Heart left ventricle (tissue), 16 donors: ENCODE measurements around the gene SLC35F1. TPM values are rescaled to one million over a fixed set of nuclear protein-coding genes. Genes with fewer than 3 reads are reported as not detected.

Source experiments
- ATAC-seq, 4 donors: fragments of 200-7000 bp; cut with Tn5 transposase; one replicate each; pipeline ENCODE4 v1.9.1; 2020 to 2022; ENCODE audit warnings: moderate library complexity in 4 of 4, mild to moderate bottlenecking in 3 of 4, moderate number of reproducible peaks in 1 of 4
- DNase-seq, 5 donors: peaks; one replicate each; pipeline ENCODE4 v3.0.0-alpha.2; 2020
- H3K27ac ChIP-seq, 12 donors: fragments of 200-600 bp; sonication (generic) in 4 of 12; one replicate each; pipeline versions ENCODE4 v1.5.0 to v1.8.0; 2016 to 2022; ENCODE audit warnings: mild to moderate bottlenecking in 2 of 12
- H3K27me3 ChIP-seq, 9 donors: fragments of 200-600 bp; sonication (generic) in 2 of 9; one replicate each; pipeline versions ENCODE4 v1.5.1 to v1.8.0; 2016 to 2022; ENCODE audit warnings: mild to moderate bottlenecking in 3 of 9
- H3K36me3 ChIP-seq, 9 donors: fragments of 200-600 bp; sonication (generic) in 2 of 9; one replicate each; pipeline versions ENCODE4 v1.5.0 to v1.8.0; 2018 to 2022; ENCODE audit warnings: mild to moderate bottlenecking in 2 of 9
- H3K4me1 ChIP-seq, 12 donors: fragments of 200-600 bp; sonication (generic) in 4 of 12; one replicate each; pipeline versions ENCODE4 v1.5.0 to v1.8.0; 2016 to 2022; ENCODE audit warnings: mild to moderate bottlenecking in 3 of 12
- H3K4me3 ChIP-seq, 12 donors: fragments of 200-600 bp; sonication (generic) in 4 of 12; one replicate each; pipeline versions ENCODE4 v1.5.0 to v1.8.0; 2017 to 2022; ENCODE audit warnings: mild to moderate bottlenecking in 9 of 12, moderate library complexity in 4 of 12
- H3K9me3 ChIP-seq, 12 donors: fragments of 200-600 bp; sonication (generic) in 4 of 12; one replicate each; pipeline versions ENCODE4 v1.5.0 to v1.8.0; 2016 to 2022; ENCODE audit warnings: mild to moderate bottlenecking in 1 of 12
- CTCF ChIP-seq, 12 donors: fragments of 200-600 bp; sonication (generic) in 4 of 12; IDR thresholded peaks; one replicate each; pipeline versions ENCODE4 v1.5.0 to v1.8.0; 2018 to 2022; ENCODE audit warnings: antibody characterized with exemption in 12 of 12, mild to moderate bottlenecking in 5 of 12
- POLR2A ChIP-seq, 2 donors: fragments of 450-650 bp; IDR thresholded peaks; one replicate each; pipeline ENCODE4 v1.6.1; 2017; ENCODE audit warnings: antibody characterized with exemption in 2 of 2, mild to moderate bottlenecking in 2 of 2, moderate library complexity in 2 of 2
- WGBS, 4 donors: extraction: QIAGEN DNeasy Blood & Tissue Kit in 2 of 4; methylation state at CpG; one replicate each; pipeline versions ENCODE4 v1.1.5 to v1.1.7; 2013 to 2018; 5-methylcytosine and 5-hydroxymethylcytosine counted together
- intact Hi-C, 10 donors: fragments of 100-400 bp; cut with DNase I; formaldehyde crosslinking; loops; one replicate each; pipeline versions ENCODE4 v1.11.1 to v1.14.2; 2022
- polyA plus RNA-seq, 2 donors: library from polyadenylated mRNA; stranded (reverse); fragments of 200-250 nt; gene quantifications; one replicate each; pipeline ENCODE4 v1.2.3, GENCODE V29; 2013
- total RNA-seq, 9 donors: library from RNA; depleted of rRNA in 2 of 9; stranded (reverse); fragments of >200 nt in 2 of 9; fragmentation: NEBNext Ultra II Directional in 3 of 9; extraction: Animal tissue kit (Norgen Biotek cat#: 25700) in 3 of 9; gene quantifications; one replicate each; pipeline versions ENCODE4 v1.1.0 to v1.2.4, GENCODE V29; 2016 to 2023
- donor health status: ischemic (EF 13 %, LVEDD 7.1; RV severe dilation, severe dysfunction).
- donor health status: healthy with polysubstance abuse.
- donor health status: DM: no; HTN: yes; CAD: no.
- donor health status: DM: no; HTN: no; CAD: no.
- donor health status: ischemic (EF 25% LVEDD 6.9; RV normal size, moderate dysfunction).
- donor health status: ischemic (EF 25% LVEDD 5.7; RV mildly dilated, moderate dysfunction).
- donor health status: healthy.
- donor health status: DM: yes; HTN: yes; CAD: no.
- donor health status: ischemic (EF 35%, LVEDD 5.7; RV mildly dilated, moderate dysfunction).
- donor health status: nonischemic (EF 11% LVEDD 7.7; RV severe dilation, severe dysfunction).
- donor health status: DM: yes; HTN: yes; CAD: no.
- donor health status: PGD.
- donor health status: ischemic (EF 29% LVEDD 5.4; RV normal size, mild dysfunction).
- donor health status: nonischemic (EF 23%, LVEDD 6.1; RV moderate dilation, normal function).

Gene SLC35F1
- total and polyA plus RNA-seq, 11 donors = 1.1 to 11.6 (median 5.0) TPM

GRCh38 chr6:117938311-117938995, 31.4 kb downstream of the SLC35F1 start:
- no peak overlapping the region for H3K27ac ChIP-seq
- H3K9me3 ChIP-seq = no peaks in the 10 kb centered on the region
- no peaks in the 10 kb centered on the region for H3K36me3 ChIP-seq
- 58 to 70% (median 63%) methylated on average over 5 of the region's 5 CpGs for WGBS, 4 donors
- no peaks in the 10 kb centered on the region for H3K27me3 ChIP-seq
- ATAC-seq (no peak), DNase-seq (no peak)
- no peaks in the 10 kb centered on the region for H3K4me1 ChIP-seq
- H3K4me3 ChIP-seq = no peak overlapping the region
- no peak for TF ChIP-seq CTCF (IDR thresholded peaks at IDR 0.05)
- no peak for TF ChIP-seq POLR2A (IDR thresholded peaks at IDR 0.05)
- intact Hi-C loops = no loop called here

- no peak for TF ChIP-seq POLR2A (IDR thresholded peaks at IDR 0.05)
- no peak for TF ChIP-seq CTCF (IDR thresholded peaks at IDR 0.05)
- Histone ChIP-seq H3K4me1 (no peaks in the 10 kb centered on the region), H3K9me3 (no peaks in the 10 kb centered on the region), H3K27ac (no peak overlapping the region), H3K36me3 (no peaks in the 10 kb centered on the region), H3K27me3 (peaks cover 0 to 3% (median 0%) of the 10 kb centered on the region in 9 donors), H3K4me3 (no peak overlapping the region)
- DNase-seq (no peak), ATAC-seq (no peak)
- WGBS, 4 donors = 84 to 100% (median 92%) methylated on average over 1 of the region's 1 CpG
- intact Hi-C loops = no loop called here
These were observed 40.2 kb downstream of the SLC35F1 start for GRCh38 chr6:117947234-117947633.

GRCh38 chr6:117951783-117952182, 44.7 kb downstream of the SLC35F1 start:
- no peaks in the 10 kb centered on the region for H3K9me3 ChIP-seq
- no peaks in the 10 kb centered on the region for H3K4me1 ChIP-seq
- intact Hi-C loops = no loop called here
- ATAC-seq (no peak), DNase-seq (no peak)
- H3K4me3 ChIP-seq = no peak overlapping the region
- H3K27me3 ChIP-seq = peaks cover 0 to 7% (median 0%) of the 10 kb centered on the region in 9 donors
- 30 to 34% (median 33%) methylated on average over 3 of the region's 3 CpGs for WGBS, 4 donors
- H3K36me3 ChIP-seq = no peaks in the 10 kb centered on the region
- TF ChIP-seq CTCF (IDR thresholded peaks at IDR 0.05) (no peak), POLR2A (IDR thresholded peaks at IDR 0.05) (no peak)
- H3K27ac ChIP-seq = no peak overlapping the region

- WGBS, 4 donors = 88 to 97% (median 92%) methylated on average over 2 of the region's 2 CpGs
These were observed 48.7 kb downstream of the SLC35F1 start for GRCh38 chr6:117955684-117956256.

More at GRCh38 chr6:117955684-117956256, 48.7 kb downstream of the SLC35F1 start:
- ATAC-seq (no peak), DNase-seq (no peak)
- no peak overlapping the region for H3K27ac ChIP-seq
- H3K9me3 ChIP-seq = no peaks in the 10 kb centered on the region
- H3K36me3 ChIP-seq = no peaks in the 10 kb centered on the region
- peaks cover 0 to 4% (median 0%) of the 10 kb centered on the region in 9 donors for H3K27me3 ChIP-seq
- intact Hi-C loops = no loop called here
- no peak for TF ChIP-seq POLR2A (IDR thresholded peaks at IDR 0.05)
- TF ChIP-seq CTCF (IDR thresholded peaks at IDR 0.05) = no peak
- no peaks in the 10 kb centered on the region for H3K4me1 ChIP-seq
- H3K4me3 ChIP-seq = no peak overlapping the region
